CD8-positive, alpha-beta memory T cell (primary cell): ENCODE measurements around the gene C1orf116. TPM values are rescaled to one million over a fixed set of nuclear protein-coding genes. Genes with fewer than 3 reads are reported as not detected.

Experiments
- CTCF ChIA-PET: fragments of 350-600 bp; sonication (Branson Sonifier 250); formaldehyde crosslinking; loops from one replicate; lab custom pipeline; 2021; ENCODE audit warnings: antibody characterized with exemption; lab: Charles Lee
- POLR2A ChIA-PET: fragments of 350-600 bp; sonication (Branson Sonifier 250); formaldehyde crosslinking; loops from one replicate; lab custom pipeline; 2021; ENCODE audit warnings: antibody characterized with exemption; lab: Charles Lee
- DNase-seq, 5 donors: peaks; one replicate each; pipeline versions ENCODE4 v3.0.0 to v3.0.0-alpha.2; 2020 to 2022; ENCODE audit warnings: mixed read lengths in 1 of 5
- H3K27ac ChIP-seq: one replicate; pipeline ENCODE4 v1.7.0; 2013; ENCODE audit warnings: low read depth, mild to moderate bottlenecking, low read length, moderate library complexity
- H3K27me3 ChIP-seq: 2 replicates; pipeline ENCODE4 v1.7.0; 2013; ENCODE audit warnings: low read length, mild to moderate bottlenecking; ENCODE audit not compliant: insufficient read depth, poor library complexity, severe bottlenecking
- H3K36me3 ChIP-seq: 2 replicates; pipeline ENCODE4 v1.7.0; 2013; ENCODE audit warnings: mild to moderate bottlenecking, low read length, moderate library complexity; ENCODE audit not compliant: insufficient read depth
- H3K4me1 ChIP-seq: 2 replicates; pipeline ENCODE4 v1.7.0; 2013; ENCODE audit warnings: mild to moderate bottlenecking, low read length, moderate library complexity; ENCODE audit not compliant: insufficient read depth
- H3K4me3 ChIP-seq: 2 replicates; pipeline ENCODE4 v1.7.0; 2013; ENCODE audit warnings: mild to moderate bottlenecking, low read length
- H3K9me3 ChIP-seq: 2 replicates; pipeline ENCODE4 v1.7.0; 2013; ENCODE audit warnings: mild to moderate bottlenecking, low read length
- H3K27ac Mint-ChIP-seq, 8 donors: one replicate each; pipeline ENCODE4 v1.8.0; 2020 to 2021; ENCODE audit warnings: mixed read lengths in 8 of 8, mild to moderate bottlenecking in 6 of 8, inconsistent platforms in 3 of 8, moderate library complexity in 3 of 8
- H3K27me3 Mint-ChIP-seq, 2 donors: one replicate each; pipeline ENCODE4 v1.8.0; 2020 to 2021; ENCODE audit warnings: mixed read lengths in 2 of 2, mild to moderate bottlenecking in 1 of 2, moderate library complexity in 1 of 2
- H3K36me3 Mint-ChIP-seq, 3 donors: one replicate each; pipeline ENCODE4 v1.8.0; 2020 to 2021; ENCODE audit warnings: mixed read lengths in 3 of 3, inconsistent platforms in 1 of 3, mild to moderate bottlenecking in 1 of 3
- H3K4me1 Mint-ChIP-seq, 3 donors: one replicate each; pipeline ENCODE4 v1.8.0; 2020 to 2021; ENCODE audit warnings: mixed read lengths in 3 of 3, inconsistent platforms in 1 of 3, mild to moderate bottlenecking in 1 of 3
- H3K4me3 Mint-ChIP-seq, 7 donors: one replicate each; pipeline ENCODE4 v1.8.0; 2020 to 2021; ENCODE audit warnings: mixed read lengths in 7 of 7, mild to moderate bottlenecking in 6 of 7, moderate library complexity in 4 of 7, inconsistent platforms in 2 of 7
- H3K9me3 Mint-ChIP-seq, 5 donors: one replicate each; pipeline ENCODE4 v1.8.0; 2020 to 2022; ENCODE audit warnings: mixed read lengths in 5 of 5, mild to moderate bottlenecking in 3 of 5, moderate library complexity in 2 of 5, inconsistent platforms in 1 of 5
- polyA plus RNA-seq: library from polyadenylated mRNA; unstranded; fragments of 300-500 nt; fragmentation: Illumina TruSeq; gene quantifications from one replicate; pipeline ENCODE4 v1.2.3, GENCODE V29; 2021
- total RNA-seq, 2 experiments: library from RNA; stranded (reverse); gene quantifications; one replicate each; pipeline ENCODE4 v1.2.3, GENCODE V29; 2021

Gene C1orf116
- total and polyA plus RNA-seq, 3 experiments from 2014 or later: not detected

- Mint-ChIP-seq H3K4me1 (peaks cover 23 to 30% (median 28%) of the 10 kb centered on the region in 3 donors), H3K4me3 (no peak overlapping the region), H3K9me3 (no peaks in the 10 kb centered on the region), H3K36me3 (peaks cover 2 to 14% (median 9%) of the 10 kb centered on the region in 3 donors), H3K27ac (no peak overlapping the region), H3K27me3 (no peaks in the 10 kb centered on the region)
- Histone ChIP-seq H3K27me3 (no peaks in the 10 kb centered on the region), H3K9me3 (no peaks in the 10 kb centered on the region), H3K36me3 (no peaks in the 10 kb centered on the region), H3K27ac (no peak overlapping the region), H3K4me3 (no peak overlapping the region), H3K4me1 (peaks cover 31% of the 10 kb centered on the region)
- no peak for DNase-seq
- ChIA-PET CTCF (no interaction called here), POLR2A (no interaction called here)
These were observed 35.1 kb upstream of the C1orf116 start for GRCh38 chr1:207067665-207068064.

DNA sequence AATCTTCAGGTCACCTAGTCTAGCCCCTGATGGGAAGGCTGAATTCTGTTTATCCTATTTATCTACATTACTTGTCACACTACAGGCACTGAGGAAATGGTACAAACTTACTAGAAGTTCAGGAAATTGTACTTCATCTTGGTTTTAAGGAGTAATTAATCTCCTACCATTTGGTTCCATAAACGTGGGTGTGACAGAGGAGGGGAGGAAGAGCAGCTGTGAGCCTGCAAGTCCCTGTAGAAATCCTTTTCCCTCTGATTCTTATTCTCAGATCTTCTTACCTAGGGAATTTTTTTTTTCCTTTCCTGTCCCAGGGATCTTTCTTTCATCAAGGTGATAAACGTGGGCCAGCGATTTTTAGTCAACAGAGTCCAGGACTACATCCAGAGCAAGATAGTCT lies 34.6 kb upstream of the C1orf116 start:
- H3K9me3 Mint-ChIP-seq: no peaks in the 10 kb centered on the region
- POLR2A ChIA-PET: no interaction called here
- H3K4me3 ChIP-seq: no peak overlapping the region
- H3K9me3 ChIP-seq: no peaks in the 10 kb centered on the region
- peaks cover 31% of the 10 kb centered on the region for H3K4me1 ChIP-seq
- H3K27me3 Mint-ChIP-seq: no peaks in the 10 kb centered on the region
- H3K4me1 Mint-ChIP-seq: peaks cover 23 to 30% (median 26%) of the 10 kb centered on the region in 3 donors
- DNase-seq: no peak
- no peak overlapping the region for H3K27ac ChIP-seq
- H3K4me3 Mint-ChIP-seq: no peak overlapping the region
- peaks cover 2 to 15% (median 12%) of the 10 kb centered on the region in 3 donors for H3K36me3 Mint-ChIP-seq
- no peaks in the 10 kb centered on the region for H3K27me3 ChIP-seq
- no peak overlapping the region for H3K27ac Mint-ChIP-seq
- H3K36me3 ChIP-seq: no peaks in the 10 kb centered on the region
- CTCF ChIA-PET: no interaction called here

DNA sequence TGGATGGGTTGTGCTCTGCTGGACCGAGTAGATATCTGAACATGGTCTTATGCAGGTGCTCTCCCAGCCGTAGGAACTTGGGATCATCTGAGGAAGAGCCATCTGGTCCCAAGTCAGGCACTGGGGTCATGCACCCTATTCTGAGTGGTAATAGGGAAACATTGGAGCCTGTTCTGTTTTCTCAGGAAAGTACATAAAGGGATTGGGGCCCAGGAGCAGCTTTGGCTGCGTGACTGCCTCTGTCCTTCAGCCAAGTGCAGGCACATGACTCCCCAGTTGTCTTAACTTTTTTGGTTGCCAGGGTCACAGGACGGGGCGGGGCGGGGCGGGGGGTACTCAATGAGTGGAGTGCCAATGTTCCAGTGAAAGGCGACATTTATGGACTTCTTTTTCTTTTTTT lies 32.0 kb upstream of the C1orf116 start:
- Mint-ChIP-seq H3K9me3 (no peaks in the 10 kb centered on the region), H3K27ac (no peak overlapping the region), H3K4me3 (no peak overlapping the region), H3K27me3 (peaks cover 0 to 2% of the 10 kb centered on the region in 2 donors), H3K36me3 (peaks cover 2 to 17% (median 15%) of the 10 kb centered on the region in 3 donors), H3K4me1 (peaks cover 6 to 7% (median 7%) of the 10 kb centered on the region in 3 donors)
- H3K27ac ChIP-seq: no peak overlapping the region
- CTCF ChIA-PET: no interaction called here
- no peak for DNase-seq
- H3K4me1 ChIP-seq: peaks cover 4% of the 10 kb centered on the region
- no peaks in the 10 kb centered on the region for H3K9me3 ChIP-seq
- no peaks in the 10 kb centered on the region for H3K27me3 ChIP-seq
- H3K4me3 ChIP-seq: no peak overlapping the region
- POLR2A ChIA-PET: no interaction called here
- no peaks in the 10 kb centered on the region for H3K36me3 ChIP-seq

- POLR2A ChIA-PET: no interaction called here
- peaks cover 0 to 2% of the 10 kb centered on the region in 2 donors for H3K27me3 Mint-ChIP-seq
- Histone ChIP-seq H3K36me3 (no peaks in the 10 kb centered on the region), H3K27ac (no peak overlapping the region), H3K27me3 (no peaks in the 10 kb centered on the region), H3K9me3 (no peaks in the 10 kb centered on the region), H3K4me1 (no peaks in the 10 kb centered on the region), H3K4me3 (no peak overlapping the region)
- CTCF ChIA-PET: interaction anchor here (2.1 kb wide), 1 partner anchor 10 kb away, joined by 5 read pairs; the partner anchor contains the start of gene PFKFB2
- DNase-seq: no peak
- H3K36me3 Mint-ChIP-seq: peaks cover 0 to 16% (median 12%) of the 10 kb centered on the region in 3 donors
- no peaks in the 10 kb centered on the region for H3K9me3 Mint-ChIP-seq
- H3K27ac Mint-ChIP-seq: peak overlapping the region in 1 of 8 donors; percentile 45
- no peak overlapping the region for H3K4me3 Mint-ChIP-seq
- H3K4me1 Mint-ChIP-seq: no peaks in the 10 kb centered on the region
These were observed 30.5 kb upstream of the C1orf116 start for GRCh38 chr1:207063014-207063413.

GRCh38 chr1:207062058-207062457 lies 29.5 kb upstream of the C1orf116 start:
- Mint-ChIP-seq H3K36me3 (peaks cover 0 to 14% (median 12%) of the 10 kb centered on the region in 3 donors), H3K27ac (no peak overlapping the region), H3K27me3 (peaks cover 0 to 2% of the 10 kb centered on the region in 2 donors), H3K4me1 (no peaks in the 10 kb centered on the region), H3K9me3 (no peaks in the 10 kb centered on the region), H3K4me3 (no peak overlapping the region)
- no peaks in the 10 kb centered on the region for H3K9me3 ChIP-seq
- ChIA-PET CTCF (interaction anchor here (2.1 kb wide), 1 partner anchor 9 kb away, joined by 5 read pairs; the partner anchor contains the start of gene PFKFB2), POLR2A (no interaction called here)
- DNase-seq: no peak
- H3K27me3 ChIP-seq: no peaks in the 10 kb centered on the region
- no peaks in the 10 kb centered on the region for H3K36me3 ChIP-seq
- H3K4me1 ChIP-seq: no peaks in the 10 kb centered on the region
- no peak overlapping the region for H3K27ac ChIP-seq
- H3K4me3 ChIP-seq: no peak overlapping the region

DNA sequence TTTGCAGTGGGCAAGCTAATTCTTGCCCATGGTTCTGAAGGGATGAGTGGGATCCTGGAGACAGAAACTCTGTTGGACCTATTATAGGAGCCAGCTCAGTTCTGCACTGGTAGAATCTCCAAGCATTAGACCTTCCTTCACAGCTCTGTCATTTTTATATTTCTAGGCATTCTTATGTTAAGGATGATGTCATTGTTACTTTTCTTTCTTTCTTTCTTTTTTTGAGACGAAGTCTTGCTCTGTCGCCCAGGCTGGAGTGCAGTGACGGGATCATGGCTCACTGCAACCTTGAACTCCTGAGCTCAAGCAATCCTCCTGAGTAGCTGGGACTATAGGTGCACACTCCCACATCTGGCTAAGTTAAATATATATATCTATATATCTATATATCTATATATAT lies 28.0 kb upstream of the C1orf116 start:
- no peak for DNase-seq
- ChIA-PET POLR2A (no interaction called here), CTCF (interaction anchor here (1.6 kb wide), 1 partner anchor 15 kb away, joined by 9 read pairs; no protein-coding TSS in a partner anchor)
- Histone ChIP-seq H3K4me1 (no peaks in the 10 kb centered on the region), H3K27me3 (no peaks in the 10 kb centered on the region), H3K36me3 (no peaks in the 10 kb centered on the region), H3K4me3 (no peak overlapping the region), H3K27ac (no peak overlapping the region), H3K9me3 (no peaks in the 10 kb centered on the region)
- no peaks in the 10 kb centered on the region for H3K4me1 Mint-ChIP-seq
- no peak overlapping the region for H3K4me3 Mint-ChIP-seq
- no peak overlapping the region for H3K27ac Mint-ChIP-seq
- peaks cover 0 to 14% (median 12%) of the 10 kb centered on the region in 3 donors for H3K36me3 Mint-ChIP-seq
- H3K27me3 Mint-ChIP-seq: peaks cover 2 to 4% of the 10 kb centered on the region in 2 donors
- H3K9me3 Mint-ChIP-seq: no peaks in the 10 kb centered on the region

- Histone ChIP-seq H3K36me3 (no peaks in the 10 kb centered on the region), H3K9me3 (no peaks in the 10 kb centered on the region), H3K4me3 (no peak overlapping the region), H3K27me3 (no peaks in the 10 kb centered on the region), H3K27ac (no peak overlapping the region), H3K4me1 (no peaks in the 10 kb centered on the region)
- Mint-ChIP-seq H3K36me3 (peaks cover 0 to 14% (median 12%) of the 10 kb centered on the region in 3 donors), H3K27me3 (peaks cover 2 to 4% of the 10 kb centered on the region in 2 donors), H3K4me3 (no peak overlapping the region), H3K9me3 (no peaks in the 10 kb centered on the region), H3K4me1 (peaks cover 0 to 2% (median 0%) of the 10 kb centered on the region in 3 donors), H3K27ac (no peak overlapping the region)
- ChIA-PET POLR2A (no interaction called here), CTCF (interaction anchor here (1.6 kb wide), 1 partner anchor 16 kb away, joined by 9 read pairs; no protein-coding TSS in a partner anchor)
- no peak for DNase-seq
These were observed 27.3 kb upstream of the C1orf116 start for GRCh38 chr1:207059881-207060280.

DNA sequence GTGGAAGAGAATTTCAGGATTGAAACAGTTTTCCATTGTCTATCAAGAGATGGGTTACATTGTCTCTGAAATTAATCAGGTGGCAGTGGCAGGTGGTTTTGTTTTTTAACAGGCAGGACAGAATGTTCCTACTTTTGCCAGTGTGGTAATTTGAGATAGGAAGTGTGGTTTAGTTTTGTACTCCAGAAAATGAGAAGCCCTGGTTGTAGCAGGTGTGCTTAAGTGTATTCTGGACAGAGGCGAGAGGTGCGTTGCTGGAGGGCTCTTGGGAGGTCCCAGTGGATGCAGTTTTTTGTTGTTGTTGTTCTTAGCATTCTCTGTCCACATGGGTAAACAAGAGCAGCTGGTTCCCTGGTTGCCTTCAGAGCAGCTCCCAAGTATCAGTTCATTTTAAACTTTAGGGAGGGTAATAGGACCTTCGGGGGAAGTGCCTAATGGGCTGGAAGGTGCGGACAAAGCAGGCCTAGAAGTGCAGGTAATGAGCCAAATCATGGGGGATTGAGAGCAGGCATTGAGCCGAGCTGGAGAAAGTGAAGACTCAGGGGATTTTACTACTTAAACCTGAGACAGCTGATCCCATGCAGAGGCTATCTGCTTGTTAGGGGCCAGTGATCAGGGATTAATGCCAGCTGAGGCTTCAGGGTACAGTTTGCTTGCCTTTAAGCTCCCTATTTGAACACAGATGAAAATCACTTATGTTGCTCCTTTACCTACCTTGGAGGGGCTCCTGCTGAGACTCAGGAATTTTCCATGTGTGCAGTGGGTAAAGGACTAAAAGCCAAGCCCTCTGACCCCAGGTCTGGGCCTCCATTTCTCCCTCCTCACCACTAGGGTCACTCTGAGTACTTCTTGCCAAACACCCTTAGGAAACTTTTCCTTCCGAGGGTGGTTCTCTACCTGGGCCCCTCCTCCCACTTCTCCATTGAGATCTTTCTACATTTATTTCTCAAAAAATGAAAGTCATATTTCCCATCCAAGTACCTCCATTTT lies 26.6 kb upstream of the C1orf116 start:
- no peak overlapping the region for H3K4me3 Mint-ChIP-seq
- POLR2A ChIA-PET: no interaction called here
- peaks cover 0 to 4% (median 3%) of the 10 kb centered on the region in 3 donors for H3K4me1 Mint-ChIP-seq
- H3K27me3 ChIP-seq: no peaks in the 10 kb centered on the region
- peak overlapping the region in 2 of 8 donors; percentile 1 to 71 for H3K27ac Mint-ChIP-seq
- peaks cover 0 to 14% (median 9%) of the 10 kb centered on the region in 3 donors for H3K36me3 Mint-ChIP-seq
- H3K4me1 ChIP-seq: no peaks in the 10 kb centered on the region
- H3K36me3 ChIP-seq: no peaks in the 10 kb centered on the region
- DNase-seq: no peak
- no peaks in the 10 kb centered on the region for H3K9me3 Mint-ChIP-seq
- H3K27ac ChIP-seq: no peak overlapping the region
- H3K9me3 ChIP-seq: no peaks in the 10 kb centered on the region
- CTCF ChIA-PET: no interaction called here
- H3K27me3 Mint-ChIP-seq: peaks cover 2 to 4% of the 10 kb centered on the region in 2 donors
- H3K4me3 ChIP-seq: no peak overlapping the region
